Measurements from ENCODE around the gene TNFRSF21.
A peak's percentile ranks its signal among the peaks of the same experiment; 100 is the strongest.
"Not testable (repeated sequence)": the region's sequence is repeated elsewhere in the genome, so short reads cannot be mapped to it uniquely, and the experiment has no call there.

The TNFRSF21 gene

GRCh38 chr6:47247227-47247797, 62.4 kb downstream of the TNFRSF21 start:
- DNase-seq = peak; percentile 54

- no peak for DNase-seq
These were observed 63.2 kb downstream of the TNFRSF21 start for GRCh38 chr6:47246551-47246950.

DNA sequence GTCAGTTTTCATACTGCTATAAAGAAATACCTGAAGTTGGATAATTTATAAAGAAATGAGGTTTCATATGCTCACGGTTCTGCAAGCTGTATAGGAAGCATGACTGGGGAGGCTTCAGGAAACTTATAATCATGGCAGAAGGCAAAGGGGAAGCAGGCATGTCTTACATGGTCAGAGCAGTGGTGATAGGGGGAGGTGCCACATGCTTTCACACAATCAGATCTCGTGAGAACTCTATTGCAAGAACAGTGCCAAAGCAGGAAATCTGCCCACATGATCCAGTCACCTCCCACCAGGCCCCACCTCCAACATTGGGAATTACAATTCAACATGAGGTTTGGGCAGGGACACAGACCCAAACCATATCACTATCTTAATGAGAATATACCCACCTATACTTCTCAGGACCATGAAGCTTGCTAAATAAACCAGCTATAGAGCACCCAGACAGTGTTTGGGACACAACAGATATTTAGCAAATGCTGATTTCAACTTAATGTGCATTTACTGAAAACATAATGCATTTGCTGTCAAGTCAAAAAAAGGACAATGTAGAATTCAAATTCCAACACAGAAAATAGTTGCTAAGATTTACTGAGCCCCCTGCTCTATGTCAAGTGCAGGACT, 63.8 kb downstream of the TNFRSF21 start:
- DNase-seq = no peak

DNA sequence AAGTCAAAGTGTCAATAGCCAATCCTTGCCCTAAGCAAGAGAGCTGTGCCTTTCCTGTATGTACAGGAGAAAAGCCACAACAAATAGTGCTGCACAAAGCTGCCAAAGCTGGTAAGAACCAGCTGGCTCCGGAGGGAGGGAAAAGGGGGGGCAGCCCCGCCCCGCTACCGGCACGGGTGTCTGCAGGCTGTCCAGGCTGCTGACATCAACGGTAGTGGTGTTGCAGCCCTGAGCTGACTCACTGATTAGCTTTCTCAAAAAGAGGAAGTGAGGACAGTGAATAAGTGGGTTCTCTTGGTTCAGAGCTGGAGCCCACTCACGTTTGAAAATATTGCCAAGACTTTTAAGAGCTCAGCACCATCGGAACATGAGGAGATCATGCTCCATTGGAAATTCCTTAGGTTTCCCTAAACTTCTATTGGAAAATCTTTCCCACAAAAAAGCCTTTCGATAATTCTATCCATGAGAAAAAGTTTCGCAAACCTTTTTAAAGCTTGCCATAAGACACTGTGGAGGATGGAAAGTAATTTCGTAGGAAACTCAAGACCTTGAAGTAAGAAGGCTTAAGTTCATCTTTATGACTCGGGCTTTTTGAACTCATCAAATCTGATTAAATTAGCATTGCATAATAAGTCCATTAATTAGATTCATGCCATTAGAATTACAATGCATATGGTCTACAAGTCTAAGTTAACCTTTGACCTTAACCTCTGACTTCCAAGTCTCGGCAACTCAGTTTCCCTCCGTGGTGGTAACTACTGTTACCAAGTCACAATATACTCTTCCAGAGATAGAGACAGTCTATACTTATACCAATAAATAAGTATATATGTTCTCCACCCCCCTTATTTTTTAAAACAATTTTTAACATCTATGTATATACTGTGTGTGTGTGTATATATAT, 67.0 kb downstream of the TNFRSF21 start:
- DNase-seq = peak; percentile 71

GRCh38 chr6:47241742-47242482, 67.8 kb downstream of the TNFRSF21 start:
- no peak for DNase-seq

DNA sequence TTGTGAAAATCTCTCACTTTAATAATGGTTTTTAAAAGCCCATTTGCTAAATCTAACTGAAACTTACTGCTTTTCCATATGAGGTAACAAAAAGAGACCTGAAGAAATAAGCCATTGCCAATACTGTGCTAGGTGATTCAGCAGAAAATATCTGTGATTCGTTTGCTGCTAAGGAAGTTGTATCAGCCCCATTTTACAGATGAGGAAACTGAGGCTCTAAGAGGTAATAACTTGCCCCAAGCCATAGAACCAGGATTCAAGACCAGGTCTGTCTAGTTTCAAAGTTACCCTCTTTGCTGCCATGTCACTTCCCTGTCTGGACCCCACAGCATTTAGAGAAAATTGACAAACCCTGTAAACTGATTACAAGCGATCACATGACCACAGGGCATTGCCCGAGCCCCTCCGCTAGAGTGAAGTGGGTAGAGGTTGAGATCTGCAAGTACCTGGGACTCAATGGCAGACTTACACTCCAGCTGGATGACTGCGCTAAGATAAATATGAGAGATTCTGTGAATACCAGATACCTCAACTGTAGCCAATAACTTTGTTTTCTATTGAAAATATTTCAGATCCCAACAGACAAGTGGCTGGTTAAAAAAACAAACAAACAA, 69.3 kb downstream of the TNFRSF21 start:
- no peak for DNase-seq

DNA sequence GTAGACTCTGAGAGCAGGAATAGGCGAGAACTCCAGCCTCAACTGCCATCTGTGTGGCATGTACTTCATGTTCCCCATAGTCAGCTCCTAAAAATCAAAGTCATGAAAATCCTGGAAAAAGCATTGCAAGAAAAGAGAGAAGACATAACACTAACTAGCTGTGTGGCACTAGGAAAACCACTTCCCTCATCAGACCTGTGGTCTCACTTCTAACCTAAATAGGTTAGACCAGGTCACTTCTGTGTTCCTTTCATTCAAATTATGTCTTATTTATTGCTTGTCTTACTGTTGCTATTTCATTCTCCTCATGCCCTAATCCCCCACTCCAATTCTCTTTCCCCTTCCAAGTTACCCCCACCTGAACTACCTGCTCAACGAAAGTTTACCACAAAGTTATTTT, 70.2 kb downstream of the TNFRSF21 start:
- DNase-seq = no peak

DNA sequence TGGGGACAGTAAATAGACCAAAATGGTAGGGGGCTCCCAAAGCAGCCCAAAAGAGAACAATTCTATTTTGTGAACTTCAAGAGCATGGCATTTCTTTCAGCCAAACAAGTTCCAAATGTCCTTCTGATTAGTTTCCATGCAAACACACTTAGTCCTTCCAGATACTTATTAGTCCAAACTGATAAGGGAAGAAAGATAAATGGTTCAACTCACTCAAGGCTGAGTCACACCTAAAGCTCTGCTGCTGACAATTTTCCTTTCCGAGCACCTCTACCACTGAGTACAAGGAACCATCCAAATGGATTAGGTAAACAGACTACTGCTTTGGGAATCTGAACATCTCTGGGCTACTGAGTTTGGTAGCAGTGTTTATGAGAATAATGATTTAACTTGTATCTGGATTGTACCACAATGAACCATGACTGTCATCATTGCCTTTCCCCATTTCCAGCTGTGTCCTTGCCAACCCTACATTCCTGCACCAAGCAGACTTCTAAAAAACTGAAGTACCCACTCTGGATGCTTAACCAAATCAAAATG, 71.2 kb downstream of the TNFRSF21 start:
- no peak for DNase-seq

DNA sequence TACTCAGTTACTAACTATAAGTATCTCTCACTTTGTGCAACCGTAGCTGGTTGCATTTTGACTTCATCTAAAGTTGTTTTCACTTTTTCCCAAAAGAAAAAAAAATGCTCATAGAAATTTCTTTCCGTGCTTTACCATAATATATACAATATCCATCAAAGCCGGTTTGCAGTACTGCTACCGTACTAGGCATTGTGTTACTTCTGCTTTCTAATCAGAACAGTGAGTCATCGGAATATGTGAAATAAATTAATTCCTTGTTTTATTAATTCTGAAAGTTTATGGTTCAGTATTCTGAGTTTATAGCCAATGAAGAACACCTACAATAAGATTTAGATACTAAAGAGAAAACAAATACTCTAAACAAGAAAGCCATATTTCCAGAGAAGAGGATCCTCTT, 72.5 kb downstream of the TNFRSF21 start:
- DNase-seq = no peak

DNA sequence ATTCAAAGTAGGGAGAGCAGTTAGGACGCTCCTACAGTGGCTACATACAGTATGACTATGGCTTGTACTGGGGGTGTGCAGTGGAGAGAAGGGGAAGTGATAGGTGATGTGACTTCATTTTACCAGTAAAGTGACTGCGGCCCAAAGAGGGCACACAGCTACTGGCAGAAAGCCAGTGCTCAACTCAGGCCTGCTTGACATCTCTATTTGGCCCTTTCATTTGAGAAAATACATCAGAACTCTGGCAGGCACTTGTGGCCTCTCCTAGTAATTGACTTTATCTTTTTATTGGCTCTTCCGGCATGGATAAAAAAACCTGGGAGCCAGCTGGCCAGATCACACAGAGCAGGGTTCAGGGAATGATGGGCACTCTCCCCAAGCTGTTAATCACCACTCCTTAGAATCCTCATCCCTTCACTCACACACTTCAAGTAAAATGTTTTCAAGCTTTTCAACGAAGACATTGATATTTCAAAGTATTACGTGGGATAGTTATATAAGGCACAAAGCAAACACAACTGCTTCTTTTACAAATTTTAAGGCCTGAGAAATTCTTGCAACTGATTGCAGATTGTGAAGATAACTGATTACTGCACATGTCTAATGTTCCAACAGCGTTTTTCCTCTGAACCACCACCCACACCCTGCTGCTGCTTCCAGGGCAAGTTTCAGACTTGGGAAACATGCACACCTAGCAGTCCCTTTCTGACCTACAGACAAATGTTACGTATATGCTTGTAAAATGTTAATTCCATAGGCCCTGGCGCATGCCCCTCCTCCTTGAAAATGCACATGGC, 73.5 kb downstream of the TNFRSF21 start:
- no peak for DNase-seq

DNA sequence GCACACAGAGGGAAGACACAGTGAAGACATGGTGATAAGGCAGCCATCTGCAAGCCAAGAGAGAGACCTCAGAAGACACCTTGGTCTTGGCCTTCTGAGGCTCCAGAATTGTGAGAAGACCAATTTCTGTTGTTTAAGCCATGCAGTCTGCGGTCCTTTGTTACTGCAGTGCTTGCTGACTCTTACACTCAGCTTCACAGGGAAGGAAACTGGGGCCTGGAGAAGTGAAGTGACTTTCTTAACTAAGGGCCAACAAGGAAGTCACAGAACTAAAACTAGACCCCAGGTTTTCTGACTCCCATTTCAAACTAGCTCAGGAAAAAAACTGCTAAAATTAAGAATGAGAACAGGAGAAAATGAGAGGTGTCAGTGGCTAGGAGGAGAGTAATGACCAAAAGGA, 74.3 kb downstream of the TNFRSF21 start:
- no peak for DNase-seq

GRCh38 chr6:47234266-47234933, 75.3 kb downstream of the TNFRSF21 start:
- no peak for DNase-seq

- no peak for DNase-seq
These were observed 78.6 kb downstream of the TNFRSF21 start for GRCh38 chr6:47231151-47231550.

GRCh38 chr6:47230579-47230978, 79.1 kb downstream of the TNFRSF21 start:
- no peak for DNase-seq

GRCh38 chr6:47229255-47229654, 80.5 kb downstream of the TNFRSF21 start:
- DNase-seq = no peak

DNA sequence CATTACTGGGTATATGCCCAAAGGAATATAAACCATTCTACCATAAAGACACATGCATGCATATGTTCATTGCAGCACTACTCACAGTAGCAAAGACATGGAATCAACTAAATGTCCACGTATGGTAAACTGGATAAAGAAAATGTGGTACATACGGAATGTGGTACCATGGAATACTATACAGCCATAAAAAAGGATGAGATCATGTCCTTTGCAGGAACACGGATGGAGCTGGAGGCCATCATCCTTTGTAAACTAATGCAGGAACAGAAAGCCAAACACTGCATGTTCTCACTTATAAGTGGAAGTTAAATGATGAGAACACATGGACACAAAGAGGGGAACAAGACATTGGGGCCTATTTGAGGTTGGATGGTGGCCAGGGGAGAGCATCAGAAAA, 81.6 kb downstream of the TNFRSF21 start:
- DNase-seq = not testable (repeated sequence)

DNA sequence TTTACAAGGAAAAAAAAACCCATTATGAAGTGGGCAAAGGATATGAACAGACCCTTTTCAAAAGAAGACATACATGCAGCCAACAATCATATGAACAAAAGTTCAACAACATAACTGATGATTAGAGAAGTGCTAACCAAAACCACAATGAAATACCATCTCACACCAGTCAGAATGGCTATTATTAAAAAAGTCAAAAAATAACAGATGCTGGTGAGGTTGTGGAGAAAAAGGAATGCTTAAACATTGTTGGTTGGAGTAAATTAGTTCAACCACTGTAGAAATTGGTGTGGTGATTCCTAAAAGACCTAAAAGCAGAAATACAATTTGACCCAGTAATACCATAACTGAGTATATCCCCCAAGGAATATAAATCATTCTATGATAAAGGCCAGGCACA, 86.5 kb downstream of the TNFRSF21 start:
- DNase-seq = not testable (repeated sequence)

GRCh38 chr6:47221565-47221964, 88.1 kb downstream of the TNFRSF21 start:
- DNase-seq = no peak

DNA sequence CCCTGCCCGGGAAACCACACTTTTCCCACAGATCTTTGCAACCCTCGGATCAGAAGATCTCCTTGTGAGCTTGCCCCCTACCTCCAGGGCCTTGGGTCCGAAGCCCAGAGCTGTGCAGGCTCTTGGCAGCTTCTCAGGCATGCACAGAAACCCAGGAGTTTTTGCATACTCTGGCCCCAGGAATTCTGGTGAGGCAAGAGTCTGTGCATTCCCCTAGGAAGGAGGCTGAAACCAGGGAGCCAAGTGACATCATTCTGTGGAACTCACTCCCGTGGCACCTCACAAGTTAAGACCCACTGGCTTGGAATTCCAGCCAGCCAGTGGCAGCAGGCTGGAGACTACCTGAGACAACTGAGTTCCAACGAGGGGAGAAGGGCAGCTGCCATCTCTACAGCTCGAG, 100.1 kb downstream of the TNFRSF21 start:
- no peak for DNase-seq

DNA sequence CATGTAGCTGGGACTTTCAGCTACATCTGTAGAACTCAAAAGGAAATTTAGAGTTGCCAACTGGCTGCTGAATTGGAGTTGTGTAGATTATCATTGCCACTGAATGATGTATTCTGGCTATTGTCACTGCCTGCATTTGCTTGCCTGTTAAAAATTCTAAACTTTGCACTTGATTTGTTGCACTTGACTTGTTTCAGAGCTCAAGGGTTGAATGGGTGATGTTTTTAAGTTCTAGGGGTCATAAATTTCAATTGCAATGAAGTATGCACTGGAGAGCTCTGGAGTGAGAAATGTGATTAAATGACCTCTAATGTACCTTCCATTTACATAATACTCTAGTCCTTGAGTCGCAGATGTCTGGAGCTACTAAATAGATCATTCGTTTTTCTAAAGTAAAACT, 102.4 kb downstream of the TNFRSF21 start:
- DNase-seq = no peak

DNA sequence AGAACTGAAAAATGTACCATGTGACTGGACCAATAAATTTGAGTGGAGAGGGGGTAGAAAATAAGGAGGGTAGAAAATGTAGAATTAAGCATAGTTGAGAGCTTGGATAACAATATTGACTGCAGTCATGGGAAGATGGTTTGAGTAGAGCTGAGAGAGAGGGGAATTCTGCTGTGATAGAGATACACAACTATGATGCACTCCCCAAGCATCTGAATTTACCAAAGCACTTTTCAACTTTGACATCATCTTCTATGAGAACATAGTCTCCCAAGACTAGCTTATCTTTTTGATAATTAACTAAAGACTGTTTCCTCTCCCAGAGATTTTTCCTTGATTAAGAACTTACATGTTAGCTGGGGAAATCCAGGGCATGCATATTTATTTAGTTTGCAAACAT, 103.1 kb downstream of the TNFRSF21 start:
- no peak for DNase-seq

Data from NCI-H2081 treated with DMSO at 0.1 percent for 48 hours (cell line).